Dendritic cell treated with granulocyte-macrophage colony-stimulating factor and Interleukin-4, amounts not matched to agents 40 ng/mL and 50 ng/mL, for 4 days (primary cell): ENCODE results near the gene PRKRIP1.

Source experiments
- H3K27ac Mint-ChIP-seq: one replicate; pipeline ENCODE4 v1.8.0; 2022; ENCODE audit warnings: mild to moderate bottlenecking, mixed read lengths
- H3K27me3 Mint-ChIP-seq: one replicate; pipeline ENCODE4 v1.8.0; 2022; ENCODE audit warnings: mild to moderate bottlenecking, mixed read lengths
- H3K36me3 Mint-ChIP-seq: one replicate; pipeline ENCODE4 v1.8.0; 2022; ENCODE audit warnings: low read depth, mixed read lengths
- H3K4me1 Mint-ChIP-seq: one replicate; pipeline ENCODE4 v1.8.0; 2022; ENCODE audit warnings: low read depth, mixed read lengths
- H3K4me3 Mint-ChIP-seq: one replicate; pipeline ENCODE4 v1.8.0; 2022; ENCODE audit warnings: mild to moderate bottlenecking, moderate library complexity, mixed read lengths
- H3K9me3 Mint-ChIP-seq: one replicate; pipeline ENCODE4 v1.8.0; 2022; ENCODE audit warnings: mixed read lengths
- intact Hi-C: fragments of 100-400 bp; cut with micrococcal nuclease; formaldehyde crosslinking; loops from one replicate; pipeline ENCODE4 v1.15.0; 2022

Gene PRKRIP1

GRCh38 chr7:102429141-102429899 is 33.2 kb downstream of the PRKRIP1 start:
- H3K27me3 Mint-ChIP-seq: no peaks in the 10 kb centered on the region
- H3K4me1 Mint-ChIP-seq: peaks cover 70% of the 10 kb centered on the region
- intact Hi-C loops: no loop called here
- no peaks in the 10 kb centered on the region for H3K9me3 Mint-ChIP-seq
- H3K4me3 Mint-ChIP-seq: no peak overlapping the region
- peaks cover 31% of the 10 kb centered on the region for H3K36me3 Mint-ChIP-seq
- H3K27ac Mint-ChIP-seq: peak overlapping the region; percentile 72

GRCh38 chr7:102431617-102432298 is 35.6 kb downstream of the PRKRIP1 start:
- Mint-ChIP-seq H3K27me3 (no peaks in the 10 kb centered on the region), H3K27ac (peak overlapping the region; percentile 72), H3K9me3 (no peaks in the 10 kb centered on the region), H3K4me3 (no peak overlapping the region), H3K36me3 (peaks cover 26% of the 10 kb centered on the region), H3K4me1 (peaks cover 61% of the 10 kb centered on the region)
- intact Hi-C loops: loop anchor here (2.0 kb wide), 1 partner anchor 33 kb away; the partner anchor contains the start of genes ALKBH4 and LRWD1

- Mint-ChIP-seq H3K36me3 (peaks cover 23% of the 10 kb centered on the region), H3K27me3 (no peaks in the 10 kb centered on the region), H3K4me3 (peak overlapping the region; percentile 60), H3K27ac (no peak overlapping the region), H3K4me1 (peaks cover 52% of the 10 kb centered on the region), H3K9me3 (no peaks in the 10 kb centered on the region)
- intact Hi-C loops: no loop called here
Measured at GRCh38 chr7:102432442-102433218, 36.5 kb downstream of the PRKRIP1 start.

- peaks cover 50% of the 10 kb centered on the region for H3K4me1 Mint-ChIP-seq
- intact Hi-C loops: no loop called here
Measured at GRCh38 chr7:102433219-102434038, 37.3 kb downstream of the PRKRIP1 start, which contains the start of gene ORAI2. Gene ORAI2, plus strand, starts transcription at chr7:102433575. Its CDS starts 5,382 bp downstream, at chr7:102438957.

GRCh38 chr7:102434039-102434486 is 37.9 kb downstream of the PRKRIP1 start:
- H3K4me1 Mint-ChIP-seq: peaks cover 48% of the 10 kb centered on the region
- H3K27me3 Mint-ChIP-seq: no peaks in the 10 kb centered on the region
- peak overlapping the region; percentile 73 for H3K27ac Mint-ChIP-seq
- intact Hi-C loops: no loop called here
- peaks cover 32% of the 10 kb centered on the region for H3K36me3 Mint-ChIP-seq
- peak overlapping the region; percentile 76 for H3K4me3 Mint-ChIP-seq
- H3K9me3 Mint-ChIP-seq: no peaks in the 10 kb centered on the region

More at GRCh38 chr7:102433219-102434038, 37.3 kb downstream of the PRKRIP1 start, which contains the start of gene ORAI2:
- H3K4me3 Mint-ChIP-seq: peak within 1 kb of the TSS; percentile 76
- peaks cover 26% of the 10 kb centered on the region for H3K36me3 Mint-ChIP-seq
- H3K27me3 Mint-ChIP-seq: no peaks in the 10 kb centered on the region
- H3K9me3 Mint-ChIP-seq: no peaks in the 10 kb centered on the region
- peak within 1 kb of the TSS; percentile 73 for H3K27ac Mint-ChIP-seq

- no peaks in the 10 kb centered on the region for H3K27me3 Mint-ChIP-seq
- peaks cover 28% of the 10 kb centered on the region for H3K4me1 Mint-ChIP-seq
- intact Hi-C loops: no loop called here
- H3K36me3 Mint-ChIP-seq: peaks cover 41% of the 10 kb centered on the region
- no peaks in the 10 kb centered on the region for H3K9me3 Mint-ChIP-seq
- H3K27ac Mint-ChIP-seq: no peak overlapping the region
- no peak overlapping the region for H3K4me3 Mint-ChIP-seq
Measured at GRCh38 chr7:102436118-102436517, 40.0 kb downstream of the PRKRIP1 start.

- Mint-ChIP-seq H3K27me3 (no peaks in the 10 kb centered on the region), H3K27ac (no peak overlapping the region), H3K4me1 (peaks cover 9% of the 10 kb centered on the region), H3K36me3 (peaks cover 74% of the 10 kb centered on the region), H3K9me3 (no peaks in the 10 kb centered on the region), H3K4me3 (no peak overlapping the region)
- intact Hi-C loops: no loop called here
Measured at GRCh38 chr7:102439963-102440795, 44.0 kb downstream of the PRKRIP1 start.

GRCh38 chr7:102444961-102445673 is 49.0 kb downstream of the PRKRIP1 start:
- Mint-ChIP-seq H3K27ac (peak overlapping the region; percentile 21), H3K4me3 (no peak overlapping the region), H3K27me3 (no peaks in the 10 kb centered on the region), H3K36me3 (peaks cover 81% of the 10 kb centered on the region), H3K9me3 (no peaks in the 10 kb centered on the region), H3K4me1 (no peaks in the 10 kb centered on the region)
- intact Hi-C loops: loop anchor here (5.0 kb wide), 1 partner anchor 33 kb away; no protein-coding TSS in a partner anchor

- no peaks in the 10 kb centered on the region for H3K9me3 Mint-ChIP-seq
Measured at GRCh38 chr7:102445674-102446071, 49.5 kb downstream of the PRKRIP1 start.

GRCh38 chr7:102446387-102447156 is 50.4 kb downstream of the PRKRIP1 start:
- Mint-ChIP-seq H3K4me3 (no peak overlapping the region), H3K4me1 (no peaks in the 10 kb centered on the region)
- intact Hi-C loops: loop anchor here (5.0 kb wide), 1 partner anchor 34 kb away; no protein-coding TSS in a partner anchor

More at GRCh38 chr7:102445674-102446071, 49.5 kb downstream of the PRKRIP1 start:
- H3K27ac Mint-ChIP-seq: no peak overlapping the region
- H3K36me3 Mint-ChIP-seq: peaks cover 75% of the 10 kb centered on the region
- no peaks in the 10 kb centered on the region for H3K4me1 Mint-ChIP-seq
- intact Hi-C loops: loop anchor here (5.0 kb wide), 1 partner anchor 33 kb away; no protein-coding TSS in a partner anchor
- H3K4me3 Mint-ChIP-seq: no peak overlapping the region
- H3K27me3 Mint-ChIP-seq: no peaks in the 10 kb centered on the region

GRCh38 chr7:102447311-102447710 is 51.1 kb downstream of the PRKRIP1 start:
- intact Hi-C loops: loop anchor here (5.0 kb wide), 1 partner anchor 35 kb away; no protein-coding TSS in a partner anchor
- H3K9me3 Mint-ChIP-seq: no peaks in the 10 kb centered on the region
- H3K4me1 Mint-ChIP-seq: no peaks in the 10 kb centered on the region
- H3K27ac Mint-ChIP-seq: no peak overlapping the region
- no peak overlapping the region for H3K4me3 Mint-ChIP-seq
- H3K27me3 Mint-ChIP-seq: no peaks in the 10 kb centered on the region
- peaks cover 59% of the 10 kb centered on the region for H3K36me3 Mint-ChIP-seq

More at GRCh38 chr7:102446387-102447156, 50.4 kb downstream of the PRKRIP1 start:
- Mint-ChIP-seq H3K27me3 (no peaks in the 10 kb centered on the region), H3K27ac (no peak overlapping the region), H3K36me3 (peaks cover 66% of the 10 kb centered on the region), H3K9me3 (no peaks in the 10 kb centered on the region)
